Measurements from ENCODE around the gene LHX2.

The LHX2 gene

GRCh38 chr9:124015661-124016131 is 4.1 kb downstream of the LHX2 start:
- Histone ChIP-seq H3K4me3 (ENCODE audit: low read depth, low read length) (peak overlapping the region; percentile 7; the same call in 1 of the 2 replicates), H3K27me3 (ENCODE audit: control insufficient read depth, insufficient read depth, low read length) (peaks cover 98% of the 10 kb centered on the region), H3K9ac (ENCODE audit: low read depth, low read length) (no peak overlapping the region), H3K27ac (ENCODE audit: low read depth, low read length) (no peak overlapping the region), H3K9me3 (ENCODE audit: control insufficient read depth, insufficient read depth, low read length) (no peaks in the 10 kb centered on the region), H3K4me1 (ENCODE audit: control insufficient read depth, insufficient read depth, low read length) (peaks cover 35% of the 10 kb centered on the region), H3K36me3 (ENCODE audit: control insufficient read depth, insufficient read depth, low read length) (no peaks in the 10 kb centered on the region)

DNA sequence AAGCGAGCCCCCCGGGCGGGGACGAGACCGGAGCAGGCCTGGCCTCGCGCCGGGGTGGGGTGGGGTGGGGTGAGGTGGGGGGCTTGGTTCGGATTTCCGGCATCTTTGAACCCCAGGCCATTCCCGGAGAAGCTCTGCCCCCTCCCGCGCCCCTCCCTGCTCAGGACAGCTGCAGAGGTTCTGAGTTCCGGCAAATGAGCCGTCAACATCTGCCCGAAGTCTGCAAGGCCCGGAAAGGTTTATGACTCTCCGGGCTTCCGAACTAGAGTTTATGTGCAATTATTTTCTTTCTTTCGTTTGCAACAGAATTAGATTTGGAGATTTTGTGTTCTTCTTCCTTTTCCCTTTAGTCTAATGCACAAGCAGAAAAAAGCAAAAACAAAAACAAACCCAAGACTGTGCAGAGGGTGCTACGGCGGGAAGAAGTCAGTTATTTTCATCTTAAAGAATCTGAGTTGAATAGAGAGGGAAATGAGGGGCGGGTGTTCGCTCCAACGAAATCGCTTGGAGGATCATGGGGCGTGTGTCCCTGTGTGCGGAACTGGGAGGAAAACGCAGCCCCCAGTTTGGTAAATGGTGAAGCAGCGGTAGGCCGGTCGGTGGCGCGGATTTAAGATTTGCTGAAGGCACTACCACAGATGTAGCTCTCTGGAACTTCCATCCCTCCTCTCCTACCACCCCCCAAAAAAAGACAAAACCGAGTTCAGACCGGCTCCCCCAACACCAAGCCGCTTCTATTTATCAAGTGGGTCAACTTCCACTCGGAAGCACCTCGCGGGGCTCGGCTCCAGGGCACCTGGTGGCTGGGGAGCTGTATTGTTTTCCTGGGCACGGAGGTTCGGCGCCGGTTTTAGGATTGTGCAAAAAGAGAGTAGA is 4.8 kb downstream of the LHX2 start:
- Histone ChIP-seq H3K4me3 (ENCODE audit: low read depth, low read length) (peak overlapping the region; percentile 7; the same call in 1 of the 2 replicates), H3K9me3 (ENCODE audit: control insufficient read depth, insufficient read depth, low read length) (no peaks in the 10 kb centered on the region), H3K36me3 (ENCODE audit: control insufficient read depth, insufficient read depth, low read length) (no peaks in the 10 kb centered on the region), H3K4me1 (ENCODE audit: control insufficient read depth, insufficient read depth, low read length) (peaks cover 41% of the 10 kb centered on the region), H3K27ac (ENCODE audit: low read depth, low read length) (no peak overlapping the region), H3K9ac (ENCODE audit: low read depth, low read length) (no peak overlapping the region), H3K27me3 (ENCODE audit: control insufficient read depth, insufficient read depth, low read length) (peaks cover 100% of the 10 kb centered on the region)

- Histone ChIP-seq H3K4me3 (ENCODE audit: low read depth, low read length) (peak overlapping the region; percentile 47; the same call in 1 of the 2 replicates), H3K4me1 (ENCODE audit: control insufficient read depth, insufficient read depth, low read length) (peaks cover 42% of the 10 kb centered on the region), H3K9ac (ENCODE audit: low read depth, low read length) (no peak overlapping the region), H3K9me3 (ENCODE audit: control insufficient read depth, insufficient read depth, low read length) (no peaks in the 10 kb centered on the region), H3K27me3 (ENCODE audit: control insufficient read depth, insufficient read depth, low read length) (peaks cover 100% of the 10 kb centered on the region), H3K36me3 (ENCODE audit: control insufficient read depth, insufficient read depth, low read length) (no peaks in the 10 kb centered on the region), H3K27ac (ENCODE audit: low read depth, low read length) (no peak overlapping the region)
Observed at GRCh38 chr9:124017051-124017928, 5.7 kb downstream of the LHX2 start.

DNA sequence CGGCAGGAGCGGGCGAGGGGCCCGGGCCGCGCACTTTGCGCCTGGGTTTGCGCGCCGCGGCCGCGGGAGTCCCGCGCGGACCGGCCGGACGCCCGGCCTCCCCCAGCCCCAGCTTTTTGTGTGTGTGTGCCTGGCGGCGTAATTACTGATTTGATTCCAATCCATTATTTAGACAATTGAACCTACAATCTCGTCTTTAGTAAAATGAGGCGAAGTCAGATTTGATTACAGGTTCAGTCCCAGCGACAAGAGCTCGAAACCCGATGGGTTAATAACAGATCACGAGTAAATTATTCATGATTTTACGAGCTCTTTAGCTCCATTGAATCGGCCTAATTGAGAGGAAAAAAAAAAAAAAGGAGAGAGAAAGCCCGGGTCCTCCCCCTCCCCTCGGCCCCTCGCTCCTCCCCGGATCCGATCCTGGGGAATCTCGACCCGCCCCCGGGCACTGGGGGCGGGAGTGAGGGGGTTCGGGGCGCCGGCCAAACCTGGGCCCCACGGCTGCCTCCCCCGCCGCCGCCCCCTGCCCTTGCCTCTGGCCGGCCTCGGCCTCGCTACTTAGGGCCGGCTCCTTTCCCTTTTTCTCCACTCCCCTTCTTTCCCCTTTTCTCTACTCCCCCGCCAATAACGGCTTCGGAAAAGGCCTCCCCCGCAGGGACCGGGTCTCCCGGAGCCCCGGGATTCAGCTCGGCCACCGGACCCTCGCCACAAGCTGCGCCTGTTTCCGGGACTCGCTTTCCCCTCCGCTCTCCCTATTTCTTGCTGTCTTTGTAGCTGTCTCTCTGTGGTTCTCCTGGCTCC is 6.6 kb downstream of the LHX2 start:
- H3K4me1 ChIP-seq (ENCODE audit: control insufficient read depth, insufficient read depth, low read length), result peaks cover 42% of the 10 kb centered on the region
- H3K9ac ChIP-seq (ENCODE audit: low read depth, low read length), result no peak overlapping the region
- no peaks in the 10 kb centered on the region for H3K9me3 ChIP-seq (ENCODE audit: control insufficient read depth, insufficient read depth, low read length)
- H3K27ac ChIP-seq (ENCODE audit: low read depth, low read length), result no peak overlapping the region
- no peaks in the 10 kb centered on the region for H3K36me3 ChIP-seq (ENCODE audit: control insufficient read depth, insufficient read depth, low read length)
- peaks cover 100% of the 10 kb centered on the region for H3K27me3 ChIP-seq (ENCODE audit: control insufficient read depth, insufficient read depth, low read length)
- peak overlapping the region; percentile 47 for H3K4me3 ChIP-seq (ENCODE audit: low read depth, low read length)

DNA sequence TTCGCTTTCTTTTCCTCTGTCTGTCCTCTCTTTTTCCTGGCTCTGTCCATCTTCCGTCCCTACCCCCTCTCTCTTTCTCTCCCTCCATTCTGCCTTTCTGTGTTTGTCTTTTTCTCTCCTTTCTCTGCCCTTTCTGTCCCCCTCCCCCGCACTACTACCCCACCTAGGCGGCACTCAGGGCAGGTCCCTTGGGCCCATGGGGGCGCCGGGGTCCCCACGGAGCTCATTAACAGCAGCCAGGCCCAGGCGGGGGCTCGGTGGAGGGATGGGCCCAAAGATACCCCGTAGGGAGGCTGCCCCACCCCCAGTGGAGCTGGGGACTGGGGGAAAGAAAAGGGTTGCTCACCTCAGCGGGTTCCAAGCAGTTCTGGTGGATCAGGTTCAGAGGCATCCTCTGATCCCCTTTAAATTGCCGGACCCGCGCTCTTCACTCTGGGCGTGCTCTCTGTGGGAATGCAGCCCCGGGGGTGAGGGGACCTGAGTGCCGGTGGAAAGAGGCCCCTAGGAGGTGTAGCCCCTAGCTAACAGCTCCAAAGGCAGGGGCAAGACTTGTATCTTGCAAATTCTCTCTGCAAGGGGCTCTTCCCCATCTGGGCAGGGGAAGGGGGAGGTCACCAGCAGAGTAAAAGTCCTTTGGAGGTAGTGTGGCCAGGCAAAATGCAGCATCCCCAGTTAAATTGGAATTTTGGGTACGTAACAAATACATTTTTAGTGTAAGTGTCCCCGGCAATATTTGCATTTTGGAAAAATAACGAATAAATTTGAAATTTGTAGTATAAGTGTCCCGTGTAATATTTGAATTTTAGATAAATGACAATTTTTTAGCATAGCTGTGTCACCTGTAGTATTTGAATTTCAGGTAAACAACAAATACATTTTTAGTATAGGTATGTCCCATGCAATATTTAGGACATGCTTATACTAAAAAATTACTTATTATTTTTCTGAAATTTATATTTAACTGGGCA is 7.4 kb downstream of the LHX2 start:
- Histone ChIP-seq H3K9me3 (ENCODE audit: control insufficient read depth, insufficient read depth, low read length) (no peaks in the 10 kb centered on the region), H3K4me1 (ENCODE audit: control insufficient read depth, insufficient read depth, low read length) (peaks cover 37% of the 10 kb centered on the region), H3K4me3 (ENCODE audit: low read depth, low read length) (peak overlapping the region; percentile 47; the same call in 1 of the 2 replicates), H3K36me3 (ENCODE audit: control insufficient read depth, insufficient read depth, low read length) (no peaks in the 10 kb centered on the region), H3K9ac (ENCODE audit: low read depth, low read length) (no peak overlapping the region), H3K27me3 (ENCODE audit: control insufficient read depth, insufficient read depth, low read length) (peaks cover 100% of the 10 kb centered on the region), H3K27ac (ENCODE audit: low read depth, low read length) (no peak overlapping the region)

DNA sequence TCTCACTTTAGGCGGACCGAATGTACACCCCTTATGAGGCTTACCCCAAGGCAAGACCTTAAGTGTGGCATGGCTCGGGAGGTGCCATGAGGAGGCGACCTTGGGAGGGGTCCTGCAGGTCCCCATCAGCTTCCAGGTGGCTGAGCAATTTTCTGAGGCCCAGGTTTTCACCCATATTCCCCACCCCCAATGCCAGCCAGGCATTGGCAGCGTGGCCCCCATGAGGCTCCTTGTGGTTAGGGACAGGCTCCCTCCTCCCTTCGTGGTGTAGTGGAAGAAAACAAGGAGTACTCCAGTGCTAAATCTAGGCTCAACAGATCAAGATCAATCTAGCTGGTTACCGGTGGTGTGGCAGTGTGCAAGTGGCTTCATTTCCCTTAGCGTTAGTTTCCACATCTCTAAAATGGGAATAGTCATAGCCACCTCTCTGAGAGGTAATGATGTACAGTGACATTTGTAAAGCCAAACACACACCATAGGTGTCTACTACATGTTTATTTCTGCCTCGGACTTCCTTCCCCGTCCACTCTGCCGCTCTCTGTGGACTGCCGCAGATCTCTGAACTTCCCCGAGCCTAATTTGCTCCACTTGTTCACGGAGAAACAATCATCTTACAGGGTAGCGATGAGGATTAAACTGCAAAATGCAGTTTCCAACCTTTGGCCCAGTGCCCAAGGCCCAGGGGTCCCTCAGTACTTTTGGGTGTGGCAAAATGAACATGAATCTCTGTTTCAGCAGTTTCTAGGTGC is 8.4 kb downstream of the LHX2 start:
- H3K4me1 ChIP-seq (ENCODE audit: control insufficient read depth, insufficient read depth, low read length), result peaks cover 37% of the 10 kb centered on the region
- no peak overlapping the region for H3K27ac ChIP-seq (ENCODE audit: low read depth, low read length)
- H3K27me3 ChIP-seq (ENCODE audit: control insufficient read depth, insufficient read depth, low read length), result peaks cover 100% of the 10 kb centered on the region
- H3K9me3 ChIP-seq (ENCODE audit: control insufficient read depth, insufficient read depth, low read length), result no peaks in the 10 kb centered on the region
- no peak overlapping the region for H3K9ac ChIP-seq (ENCODE audit: low read depth, low read length)
- no peak overlapping the region for H3K4me3 ChIP-seq (ENCODE audit: low read depth, low read length)
- no peaks in the 10 kb centered on the region for H3K36me3 ChIP-seq (ENCODE audit: control insufficient read depth, insufficient read depth, low read length)

- Histone ChIP-seq H3K9me3 (ENCODE audit: control insufficient read depth, insufficient read depth, low read length) (no peaks in the 10 kb centered on the region), H3K4me3 (ENCODE audit: low read depth, low read length) (no peak overlapping the region), H3K36me3 (ENCODE audit: control insufficient read depth, insufficient read depth, low read length) (no peaks in the 10 kb centered on the region), H3K27me3 (ENCODE audit: control insufficient read depth, insufficient read depth, low read length) (peaks cover 96% of the 10 kb centered on the region), H3K4me1 (ENCODE audit: control insufficient read depth, insufficient read depth, low read length) (peaks cover 31% of the 10 kb centered on the region), H3K9ac (ENCODE audit: low read depth, low read length) (no peak overlapping the region), H3K27ac (ENCODE audit: low read depth, low read length) (no peak overlapping the region)
Observed at GRCh38 chr9:124020520-124021384, 9.2 kb downstream of the LHX2 start.

- no peak overlapping the region for H3K9ac ChIP-seq (ENCODE audit: low read depth, low read length)
- H3K4me1 ChIP-seq (ENCODE audit: control insufficient read depth, insufficient read depth, low read length), result peaks cover 29% of the 10 kb centered on the region
- no peak overlapping the region for H3K4me3 ChIP-seq (ENCODE audit: low read depth, low read length)
- H3K36me3 ChIP-seq (ENCODE audit: control insufficient read depth, insufficient read depth, low read length), result no peaks in the 10 kb centered on the region
- H3K27me3 ChIP-seq (ENCODE audit: control insufficient read depth, insufficient read depth, low read length), result peaks cover 92% of the 10 kb centered on the region
- H3K27ac ChIP-seq (ENCODE audit: low read depth, low read length), result no peak overlapping the region
- H3K9me3 ChIP-seq (ENCODE audit: control insufficient read depth, insufficient read depth, low read length), result no peaks in the 10 kb centered on the region
Observed at GRCh38 chr9:124021385-124021769, 9.8 kb downstream of the LHX2 start.

Measured in HUES48 (cell line).